A549 (cell line): ENCODE data around the gene SPIN2A. TPM values are rescaled to one million over a fixed set of nuclear protein-coding genes. Genes with fewer than 3 reads are reported as not detected.
"Not testable (repeated sequence)": the region's sequence is repeated elsewhere in the genome, so short reads cannot be mapped to it uniquely, and the experiment has no call there.

Source experiments
- ATAC-seq, 2 experiments: fragments of 200-7000 bp in 1 of 2; fragments of >200 bp in 1 of 2; cut with Nextera tagmentation in 1 of 2; cut with Tn5 transposase in 1 of 2; 3 replicates each; pipeline versions ENCODE4 v1.8.0 to v1.9.1; 2018 to 2020; ENCODE audit warnings: mild to moderate bottlenecking in 1 of 2, moderate library complexity in 1 of 2
- CTCF ChIA-PET: fragments of 300-600 bp; sonication (Branson Sonifier 250); formaldehyde crosslinking; extraction: SDS; loops from one replicate; lab custom pipeline; 2021; ENCODE audit warnings: antibody characterized with exemption, inconsistent platforms; lab: Yijun Ruan, JAX
- POLR2A ChIA-PET: fragments of 350-600 bp; formaldehyde crosslinking; extraction: SDS; loops from one replicate; lab custom pipeline; 2021; ENCODE audit warnings: antibody characterized with exemption, inconsistent platforms; lab: Yijun Ruan, JAX
- DNase-seq, 2 experiments: peaks; one replicate each; pipeline versions ENCODE4 v3.0.0 to v3.0.0-alpha.2; 2011 to 2016; ENCODE audit warnings: low read depth in 1 of 2, low spot score in 1 of 2
- FAIRE-seq: peaks from 2 replicates; lab custom pipeline; 2011; peaks lifted over from hg19 to GRCh38; lab: Jason Lieb, UNC
- H3K27ac ChIP-seq, 2 experiments: fragments of >200 bp; sonication (Bioruptor Twin); formaldehyde crosslinking; 3 replicates each; pipeline ENCODE4 v1.5.1; 2016 to 2017
- H3K4me1 ChIP-seq: fragments of >200 bp; sonication (Bioruptor Twin); formaldehyde crosslinking; 3 replicates; pipeline ENCODE4 v1.6.1; 2016
- H3K4me2 ChIP-seq: fragments of >200 bp; sonication (Bioruptor Twin); formaldehyde crosslinking; 3 replicates; pipeline ENCODE4 v1.6.1; 2016
- H3K4me3 ChIP-seq: fragments of >200 bp; sonication (Bioruptor Twin); formaldehyde crosslinking; 3 replicates; pipeline ENCODE4 v1.5.1; 2016
- H3K9me3 ChIP-seq: fragments of >200 bp; sonication (Bioruptor Twin); formaldehyde crosslinking; 3 replicates; pipeline ENCODE4 v1.6.1; 2016
- CHD4 ChIP-seq: fragments of 200-600 bp; sonication (generic); IDR thresholded peaks from 2 replicates; pipeline ENCODE4 v1.6.1; 2016; ENCODE audit warnings: antibody characterized with exemption, mild to moderate bottlenecking, borderline replicate concordance
- E2F6 ChIP-seq: IDR thresholded peaks from 2 replicates; pipeline ENCODE4 v1.6.1; 2012; ENCODE audit warnings: low read depth, borderline replicate concordance
- EHF ChIP-seq: fragments of 250-450 bp; sonication (Bioruptor Pico); IDR thresholded peaks from 2 replicates; pipeline ENCODE4 v1.5.0; 2020; ENCODE audit warnings: mild to moderate bottlenecking
- EHMT2 ChIP-seq: fragments of 200-600 bp; sonication (generic); IDR thresholded peaks from 2 replicates; pipeline ENCODE4 v1.6.1; 2016; ENCODE audit warnings: antibody characterized with exemption, low read depth, mild to moderate bottlenecking, moderate library complexity
- ELK1 ChIP-seq: fragments of 150-350 bp; IDR thresholded peaks from 2 replicates; pipeline ENCODE4 v1.6.1; 2014; ENCODE audit warnings: low read depth, mild to moderate bottlenecking, low read length
- EP300 ChIP-seq, 2 experiments: fragments of >200 bp; sonication (Bioruptor Twin); formaldehyde crosslinking; IDR thresholded peaks; 2 replicates in 1 of 2; 3 replicates in 1 of 2; pipeline ENCODE4 v1.6.1; 2016 to 2017
- ESRRA ChIP-seq: fragments of 150-350 bp; IDR thresholded peaks from 2 replicates; pipeline ENCODE4 v1.6.1; 2014; ENCODE audit warnings: mild to moderate bottlenecking, low read length, borderline replicate concordance
- FOXS1 ChIP-seq: fragments of 250-450 bp; sonication (Bioruptor Pico); IDR thresholded peaks from 2 replicates; pipeline ENCODE4 v1.5.0; 2020; ENCODE audit warnings: mild to moderate bottlenecking, moderate library complexity
- HES2 ChIP-seq: fragments of >200 bp; sonication (Bioruptor Twin); formaldehyde crosslinking; IDR thresholded peaks from 2 replicates; pipeline ENCODE4 v1.6.1; 2016
- HEYL ChIP-seq: fragments of 250-450 bp; sonication (Bioruptor Pico); IDR thresholded peaks from 2 replicates; pipeline ENCODE4 v1.8.0; 2021; ENCODE audit warnings: mild to moderate bottlenecking, moderate library complexity
- HOXB13 ChIP-seq: fragments of 250-450 bp; sonication (Bioruptor Pico); IDR thresholded peaks from 2 replicates; pipeline ENCODE4 v1.5.0; 2020; ENCODE audit warnings: low read depth, mild to moderate bottlenecking, moderate library complexity
- KDM1A ChIP-seq: fragments of 200-600 bp; sonication (generic); IDR thresholded peaks from 2 replicates; pipeline ENCODE4 v1.6.1; 2016; ENCODE audit warnings: low read depth, mild to moderate bottlenecking
- KDM5A ChIP-seq: fragments of 200-600 bp; sonication (generic); IDR thresholded peaks from 2 replicates; pipeline ENCODE4 v1.6.1; 2016; ENCODE audit warnings: antibody characterized with exemption, mild to moderate bottlenecking
- MAZ ChIP-seq: fragments of 150-350 bp; IDR thresholded peaks from 2 replicates; pipeline ENCODE4 v1.6.1; 2014; ENCODE audit warnings: antibody characterized with exemption, low read depth, low read length, borderline replicate concordance
- MYC ChIP-seq: IDR thresholded peaks from 2 replicates; pipeline ENCODE4 v1.6.1; 2012; ENCODE audit warnings: mild to moderate bottlenecking, inconsistent platforms, low read length, improper control_type of control experiment, borderline replicate concordance
- PBX3 ChIP-seq: IDR thresholded peaks from 2 replicates; pipeline ENCODE4 v1.6.1; 2012
- RARB ChIP-seq: fragments of 250-450 bp; sonication (Bioruptor Pico); IDR thresholded peaks from 2 replicates; pipeline ENCODE4 v1.8.0; 2021; ENCODE audit warnings: mild to moderate bottlenecking, moderate library complexity
- REST ChIP-seq: fragments of 200-600 bp; sonication (generic); IDR thresholded peaks from 2 replicates; pipeline ENCODE4 v1.6.1; 2016; ENCODE audit warnings: antibody characterized with exemption, mild to moderate bottlenecking, moderate library complexity
- TFCP2L1 ChIP-seq: fragments of 250-450 bp; sonication (Bioruptor Pico); IDR thresholded peaks from 2 replicates; pipeline ENCODE4 v1.5.0; 2021; ENCODE audit warnings: mild to moderate bottlenecking
- TP53 ChIP-seq: fragments of 250-450 bp; sonication (Bioruptor Pico); IDR thresholded peaks from 2 replicates; pipeline ENCODE4 v1.5.0; 2021; ENCODE audit warnings: mild to moderate bottlenecking, moderate library complexity
- ZC3H11A ChIP-seq: fragments of 450-650 bp; IDR thresholded peaks from 2 replicates; pipeline ENCODE4 v1.6.1; 2014; ENCODE audit warnings: antibody characterized with exemption, mild to moderate bottlenecking
- ZNF302 ChIP-seq: fragments of 250-450 bp; sonication (Bioruptor Pico); IDR thresholded peaks from 2 replicates; pipeline ENCODE4 v1.9.0; 2021; ENCODE audit warnings: inconsistent platforms, mild to moderate bottlenecking, moderate library complexity
- ZSCAN20 ChIP-seq: fragments of 250-450 bp; sonication (Bioruptor Pico); IDR thresholded peaks from 2 replicates; pipeline ENCODE4 v1.8.0; 2022; ENCODE audit warnings: mild to moderate bottlenecking, moderate library complexity
- WGBS: methylation state at CpG from one replicate; pipeline ENCODE4 v1.1.6; 2017; ENCODE audit errors: missing lambda C conversion rate; 5-methylcytosine and 5-hydroxymethylcytosine counted together
- polyA plus RNA-seq, 4 experiments: library from polyadenylated mRNA; depleted of rRNA in 3 of 4; stranded (reverse); fragments of >200 nt; fragmentation: RNase III in 1 of 4; extraction: RNeasy Plus Mini Kit Qiagen cat#74134 plus additional on column Dnase treatment in 1 of 4; gene quantifications; 2 replicates in 3 of 4; 3 replicates in 1 of 4; pipeline ENCODE4 v1.2.3, GENCODE V29; 2011 to 2017

The SPIN2A gene
- polyA plus RNA-seq, 2 of the 4 experiments (the other 2 are of a cell fraction) = 0.21 to 0.31 TPM

- Histone ChIP-seq H3K9me3 (no peaks in the 10 kb centered on the region), H3K4me2 (no peak overlapping the region), H3K27ac (no peak overlapping the region), H3K4me1 (no peaks in the 10 kb centered on the region), H3K4me3 (no peak overlapping the region)
- no peak for DNase-seq
- ChIA-PET CTCF (no interaction called here), POLR2A (no interaction called here)
- ATAC-seq = no peak
- no peak for FAIRE-seq
- TF ChIP-seq TFCP2L1 (CRISPR knock-in tag) (no peak), HES2 (no peak), EP300 (IDR thresholded peaks at IDR 0.05) (no peak), HOXB13 (CRISPR knock-in tag) (no peak), MYC (no peak), E2F6 (no peak)
- 91% methylated on average over 4 of the region's 4 CpGs for WGBS
These were observed 32.8 kb downstream of the SPIN2A start for GRCh38 chrX:57104406-57104805.

GRCh38 chrX:57103489-57103888 lies 33.7 kb downstream of the SPIN2A start:
- ATAC-seq = no peak
- no peak for DNase-seq
- H3K27ac ChIP-seq = no peak overlapping the region
- no peaks in the 10 kb centered on the region for H3K4me1 ChIP-seq
- no peak for FAIRE-seq
- no peak overlapping the region for H3K4me2 ChIP-seq
- H3K4me3 ChIP-seq = no peak overlapping the region
- ChIA-PET CTCF (no interaction called here), POLR2A (no interaction called here)
- no peaks in the 10 kb centered on the region for H3K9me3 ChIP-seq
- no peak for TF ChIP-seq REST
- no peak for TF ChIP-seq HEYL (CRISPR knock-in tag)
- TF ChIP-seq FOXS1 = no peak
- no peak for TF ChIP-seq CHD4
- TF ChIP-seq ELK1 = no peak
- no peak for TF ChIP-seq MAZ
- no peak for TF ChIP-seq ZNF302 (CRISPR knock-in tag)
- TF ChIP-seq PBX3 = no peak
- no peak for TF ChIP-seq ESRRA
- no peak for TF ChIP-seq RARB
- TF ChIP-seq ZC3H11A = no peak
- no peak for TF ChIP-seq EHMT2
- TF ChIP-seq EHF (CRISPR knock-in tag) = no peak
- TF ChIP-seq MYC = no peak
- TF ChIP-seq TP53 = no peak
- no peak for TF ChIP-seq ZSCAN20 (CRISPR knock-in tag)
- no peak for TF ChIP-seq HES2
- no peak for TF ChIP-seq KDM5A
- TF ChIP-seq KDM1A = no peak
- 68% methylated on average over 3 of the region's 3 CpGs for WGBS

- H3K27ac ChIP-seq, POLR2A ChIA-PET, H3K4me2 ChIP-seq, DNase-seq, FAIRE-seq, H3K9me3 ChIP-seq, H3K4me1 ChIP-seq, CTCF ChIA-PET, ATAC-seq, H3K4me3 ChIP-seq: not testable (repeated sequence)
- 82% methylated on average over 6 of the region's 6 CpGs for WGBS
These were observed 34.3 kb downstream of the SPIN2A start for GRCh38 chrX:57102918-57103317.
